Neuronal stem cell (in vitro differentiated cells): ENCODE results near the gene CYTH2.
"Not testable (repeated sequence)": the region's sequence is repeated elsewhere in the genome, so short reads cannot be mapped to it uniquely, and the experiment has no call there.

Experiments used
- DNase-seq: peaks from one replicate; pipeline ENCODE4 v3.0.0-alpha.2; 2013; ENCODE audit warnings: low spot score
- H2AFZ ChIP-seq: one replicate; pipeline ENCODE4 v1.6.1; 2013; ENCODE audit warnings: mild to moderate bottlenecking, low read length, inconsistent platforms
- H2AK5ac ChIP-seq: 2 replicates; pipeline ENCODE4 v1.6.1; 2013; ENCODE audit warnings: low read depth, mild to moderate bottlenecking, inconsistent platforms, low read length, moderate library complexity, mixed read lengths
- H2BK120ac ChIP-seq: 2 replicates; pipeline ENCODE4 v1.6.1; 2013; ENCODE audit warnings: low read depth, mild to moderate bottlenecking, inconsistent platforms, low read length, moderate library complexity, mixed read lengths
- H2BK12ac ChIP-seq: one replicate; pipeline ENCODE4 v1.6.1; 2013; ENCODE audit warnings: low read length, inconsistent platforms
- H2BK15ac ChIP-seq: 2 replicates; pipeline ENCODE4 v1.6.1; 2013; ENCODE audit warnings: mild to moderate bottlenecking, low read length, inconsistent platforms, mixed read lengths
- H2BK5ac ChIP-seq: one replicate; pipeline ENCODE4 v1.6.1; 2013; ENCODE audit warnings: inconsistent platforms, mild to moderate bottlenecking, low read length, moderate library complexity
- H3K14ac ChIP-seq: one replicate; pipeline ENCODE4 v1.6.1; 2013; ENCODE audit warnings: low read length, inconsistent platforms
- H3K18ac ChIP-seq: 2 replicates; pipeline ENCODE4 v1.6.1; 2013; ENCODE audit warnings: low read length, inconsistent platforms
- H3K23ac ChIP-seq: 2 replicates; pipeline ENCODE4 v1.6.1; 2013; ENCODE audit warnings: low read depth, mild to moderate bottlenecking, mixed read lengths, low read length, inconsistent platforms; ENCODE audit not compliant: poor library complexity
- H3K27ac ChIP-seq: replicated peaks from 3 replicates; pipeline ENCODE4 v1.5.1; 2013; ENCODE audit warnings: low read length, inconsistent platforms
- H3K27me3 ChIP-seq, 3 experiments: 2 replicates each; pipeline ENCODE4 v1.6.1; 2013; ENCODE audit warnings: low read length in 3 of 3, mild to moderate bottlenecking in 2 of 3, inconsistent platforms in 1 of 3, low read depth in 1 of 3, mixed read lengths in 1 of 3, moderate library complexity in 1 of 3; ENCODE audit not compliant: control insufficient read depth in 3 of 3, insufficient read depth in 3 of 3
- H3K36me3 ChIP-seq, 2 donors: replicated peaks in 1 of 2; 2 replicates each; pipeline ENCODE4 v1.6.1; 2013; ENCODE audit warnings: low read length in 2 of 2; ENCODE audit not compliant: control insufficient read depth in 2 of 2, insufficient read depth in 2 of 2
- H3K4ac ChIP-seq: 2 replicates; pipeline ENCODE4 v1.6.1; 2013; ENCODE audit warnings: inconsistent platforms, mild to moderate bottlenecking, low read length, moderate library complexity
- H3K4me1 ChIP-seq, 2 donors: 1 replicate in 1 of 2; 2 replicates in 1 of 2; pipeline ENCODE4 v1.6.1; 2013; ENCODE audit warnings: low read length in 2 of 2, low read depth in 1 of 2; ENCODE audit not compliant: control insufficient read depth in 2 of 2, insufficient read depth in 1 of 2
- H3K4me2 ChIP-seq: one replicate; pipeline ENCODE4 v1.6.1; 2013; ENCODE audit warnings: mild to moderate bottlenecking, low read length, inconsistent platforms; ENCODE audit not compliant: insufficient read depth, poor library complexity, severe bottlenecking
- H3K4me3 ChIP-seq, 2 donors: 2 replicates each; pipeline ENCODE4 v1.5.1; 2013; ENCODE audit warnings: low read length in 2 of 2, mild to moderate bottlenecking in 2 of 2, inconsistent platforms in 1 of 2, moderate library complexity in 1 of 2
- H3K79me1 ChIP-seq: one replicate; pipeline ENCODE4 v1.6.1; 2013; ENCODE audit warnings: low read depth, mild to moderate bottlenecking, inconsistent platforms, low read length, moderate library complexity
- H3K9ac ChIP-seq: one replicate; pipeline ENCODE4 v1.6.1; 2013; ENCODE audit warnings: mild to moderate bottlenecking, low read depth, low read length, inconsistent platforms; ENCODE audit not compliant: poor library complexity
- H3K9me3 ChIP-seq, 2 donors: replicated peaks in 1 of 2; 2 replicates each; pipeline versions ENCODE3 to v1.6.1; 2013; ENCODE audit warnings: low read length in 2 of 2, mild to moderate bottlenecking in 2 of 2, inconsistent platforms in 1 of 2, low read depth in 1 of 2, mixed read lengths in 1 of 2, moderate library complexity in 1 of 2; ENCODE audit not compliant: control insufficient read depth in 2 of 2, insufficient read depth in 1 of 2
- H4K8ac ChIP-seq: one replicate; pipeline ENCODE4 v1.6.1; 2013; ENCODE audit warnings: low read depth, mild to moderate bottlenecking, inconsistent platforms, low read length, moderate library complexity
- H4K91ac ChIP-seq: one replicate; pipeline ENCODE4 v1.6.1; 2013; ENCODE audit warnings: low read length, low read depth, mild to moderate bottlenecking, inconsistent platforms; ENCODE audit not compliant: poor library complexity
- WGBS, 2 donors: extraction: QIAGEN DNeasy Blood & Tissue Kit; methylation state at CpG; one replicate each; pipeline ENCODE4 v1.1.7; 2013; ENCODE audit warnings: missing lambda C conversion rate in 2 of 2, mixed read lengths in 1 of 2; ENCODE audit not compliant: insufficient read length in 2 of 2, insufficient replicate concordance in 1 of 2; ENCODE audit errors: extremely low coverage in 2 of 2; 5-methylcytosine and 5-hydroxymethylcytosine counted together

The CYTH2 gene

DNA sequence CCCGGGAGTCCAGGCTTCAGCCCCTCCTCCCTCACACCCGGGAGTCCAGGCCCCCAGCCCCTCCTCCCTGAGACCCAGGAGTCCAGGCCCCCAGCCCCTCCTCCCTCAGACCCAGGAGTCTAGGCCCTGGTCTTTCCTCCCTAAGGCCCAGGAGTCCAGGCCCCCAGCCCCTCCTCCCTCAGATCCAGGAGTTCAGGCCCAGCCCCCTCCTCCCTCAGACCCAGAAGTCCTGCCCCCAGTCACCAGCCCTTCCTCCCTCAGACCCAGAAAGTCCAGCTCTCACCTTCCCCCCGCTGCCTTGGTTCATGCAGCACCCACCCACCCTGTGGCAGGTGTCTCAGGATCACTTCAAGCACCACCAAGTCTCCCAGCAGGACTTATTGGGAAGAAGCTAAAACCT, 14.1 kb downstream of the CYTH2 start:
- no peak overlapping the region for H2AK5ac ChIP-seq
- H3K4ac ChIP-seq, result no peak overlapping the region
- H3K79me1 ChIP-seq, result peaks cover 3% of the 10 kb centered on the region
- H4K8ac ChIP-seq, result peak overlapping the region; percentile 82
- H2AFZ ChIP-seq, result no peak overlapping the region
- H2BK12ac ChIP-seq, result no peak overlapping the region
- H3K14ac ChIP-seq, result no peak overlapping the region
- H2BK5ac ChIP-seq, result no peak overlapping the region
- no peak overlapping the region for H3K23ac ChIP-seq
- no CpG with 5 or more reads among the region's 3 CpGs for WGBS, 2 donors
- no peak overlapping the region for H3K4me3 ChIP-seq
- H2BK120ac ChIP-seq, result no peak overlapping the region
- no peak overlapping the region for H2BK15ac ChIP-seq
- H3K27me3 ChIP-seq, result no peaks in the 10 kb centered on the region
- H3K9ac ChIP-seq, result no peak overlapping the region
- no peaks in the 10 kb centered on the region for H3K4me1 ChIP-seq
- H3K9me3 ChIP-seq, result no peaks in the 10 kb centered on the region
- H3K18ac ChIP-seq, result no peak overlapping the region
- DNase-seq, result no peak
- peaks cover 18 to 50% of the 10 kb centered on the region in 2 donors for H3K36me3 ChIP-seq
- H4K91ac ChIP-seq, result no peak overlapping the region
- no peak overlapping the region for H3K4me2 ChIP-seq
- no peak overlapping the region for H3K27ac ChIP-seq

DNA sequence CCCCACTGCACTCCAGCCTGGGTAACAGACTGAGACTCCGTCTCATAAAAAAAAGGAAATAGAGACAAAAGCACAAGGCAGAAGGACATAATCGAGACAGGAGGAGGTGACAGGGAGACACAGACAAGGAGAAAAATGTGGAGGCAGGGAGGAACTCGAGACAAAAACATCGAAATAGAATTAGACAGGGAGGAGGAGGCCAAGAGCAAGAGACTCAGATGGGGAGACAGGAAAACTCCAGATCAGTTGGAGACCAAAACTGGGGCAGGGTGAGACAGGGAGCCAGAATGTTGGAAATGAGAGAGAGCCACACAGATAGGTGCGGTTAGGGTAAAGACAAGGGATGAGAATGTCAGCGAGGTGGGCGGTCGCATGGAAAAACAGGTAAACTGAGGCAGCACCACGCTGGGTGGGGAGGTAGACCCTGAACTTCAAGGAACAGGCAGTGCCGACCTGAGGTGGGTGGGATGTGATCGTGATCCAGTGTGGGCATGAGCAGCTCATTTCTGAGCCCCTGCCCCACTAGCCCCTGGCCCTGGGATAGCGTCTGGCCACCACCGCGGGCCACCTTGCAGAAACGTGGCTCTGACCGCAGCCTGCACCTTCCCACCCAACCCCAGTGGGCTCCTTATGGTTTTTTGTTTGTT, 15.2 kb downstream of the CYTH2 start:
- Histone ChIP-seq H3K79me1 (peaks cover 3% of the 10 kb centered on the region), H2BK12ac (no peak overlapping the region), H2BK15ac (no peak overlapping the region), H3K18ac (no peak overlapping the region), H3K23ac (peak overlapping the region; percentile 21), H2AK5ac (no peak overlapping the region), H3K4ac (no peak overlapping the region), H2BK120ac (no peak overlapping the region), H3K27ac (no peak overlapping the region), H4K91ac (no peak overlapping the region), H3K4me2 (no peak overlapping the region), H4K8ac (no peak overlapping the region), H3K9ac (no peak overlapping the region), H3K14ac (no peak overlapping the region), H2AFZ (no peak overlapping the region), H3K36me3 (peaks cover 12 to 41% of the 10 kb centered on the region in 2 donors), H3K4me3 (no peak overlapping the region), H3K9me3 (no peaks in the 10 kb centered on the region), H3K4me1 (no peaks in the 10 kb centered on the region), H3K27me3 (no peaks in the 10 kb centered on the region), H2BK5ac (no peak overlapping the region)
- WGBS, 2 donors, result no CpG with 5 or more reads among the region's 16 CpGs
- DNase-seq, result no peak

DNA sequence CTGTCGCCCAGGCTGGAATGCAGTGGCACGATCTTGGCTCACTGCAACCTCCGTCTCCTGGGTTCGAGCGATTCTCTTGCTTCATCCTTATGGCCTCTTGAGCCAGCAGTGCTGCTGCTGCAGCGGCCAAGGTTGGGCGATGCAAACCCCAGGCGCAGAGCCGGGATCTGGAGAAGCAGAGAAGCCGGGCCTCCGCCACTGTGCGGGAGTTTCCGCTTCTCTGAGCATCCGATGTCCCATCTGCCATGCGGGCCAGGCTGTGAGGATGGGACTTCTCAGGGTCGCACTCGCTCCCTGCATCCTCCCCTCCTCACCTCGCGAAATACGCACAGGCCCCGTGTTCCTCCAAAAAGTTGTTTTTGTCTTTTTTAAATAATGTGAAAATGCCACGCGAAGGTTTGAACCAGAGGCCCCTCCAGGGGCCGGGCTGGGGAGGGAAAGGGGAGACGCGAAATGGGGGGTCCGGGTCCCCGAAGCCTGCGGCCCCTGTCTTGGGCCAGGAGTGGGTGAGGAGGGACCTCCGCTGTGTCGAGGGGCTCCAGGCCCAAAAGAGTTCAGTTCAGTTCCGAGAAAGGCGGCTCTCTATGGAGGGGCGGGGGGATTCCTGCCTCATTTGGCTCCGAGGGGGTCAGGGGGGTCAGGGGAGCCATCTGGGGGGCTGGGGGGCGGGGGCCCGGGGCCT, 15.9 kb downstream of the CYTH2 start:
- Histone ChIP-seq H2AK5ac (no peak overlapping the region), H4K8ac (no peak overlapping the region), H3K4me3 (no peak overlapping the region), H3K4me2 (no peak overlapping the region), H2AFZ (no peak overlapping the region), H3K18ac (no peak overlapping the region), H2BK120ac (no peak overlapping the region), H2BK12ac (no peak overlapping the region), H3K4ac (no peak overlapping the region), H3K23ac (no peak overlapping the region), H3K4me1 (no peaks in the 10 kb centered on the region), H3K9me3 (no peaks in the 10 kb centered on the region), H3K36me3 (peaks cover 5 to 34% of the 10 kb centered on the region in 2 donors), H3K79me1 (peaks cover 3% of the 10 kb centered on the region), H4K91ac (no peak overlapping the region), H3K14ac (no peak overlapping the region), H2BK15ac (no peak overlapping the region), H3K27me3 (peaks cover 0 to 3% (median 0%) of the 10 kb centered on the region in 3 experiments), H3K9ac (no peak overlapping the region), H2BK5ac (no peak overlapping the region), H3K27ac (no peak overlapping the region)
- no peak for DNase-seq
- WGBS, 2 donors, result no CpG with 5 or more reads among the region's 37 CpGs

- H2BK5ac ChIP-seq, H3K9ac ChIP-seq, H4K91ac ChIP-seq, H2BK12ac ChIP-seq, H2BK15ac ChIP-seq, H2AK5ac ChIP-seq, H3K4ac ChIP-seq, H4K8ac ChIP-seq, H3K18ac ChIP-seq, H2BK120ac ChIP-seq, H3K4me3 ChIP-seq, H3K4me2 ChIP-seq, H3K4me1 ChIP-seq, H3K79me1 ChIP-seq, DNase-seq, H3K23ac ChIP-seq, H3K27ac ChIP-seq, H2AFZ ChIP-seq, H3K14ac ChIP-seq, H3K9me3 ChIP-seq: not testable (repeated sequence)
- no CpG with 5 or more reads among the region's 10 CpGs for WGBS, 2 donors
- H3K27me3 ChIP-seq, result peaks cover 0 to 17% (median 2%) of the 10 kb centered on the region in 3 experiments
- peaks cover 0 to 18% of the 10 kb centered on the region in 2 donors for H3K36me3 ChIP-seq
Measured at GRCh38 chr19:48486706-48487105, 17.5 kb downstream of the CYTH2 start.
